Vagina (tissue), 2 donors: Measurements from ENCODE around the gene DNAJB8.

ENCODE experiments used
- CTCF ChIP-seq, 3 experiments: fragments of 450-650 bp in 2 of 3; fragments of 200-600 bp in 1 of 3; sonication (generic) in 1 of 3; IDR thresholded peaks; one replicate each; pipeline ENCODE4 v1.5.1; 2017 to 2019; ENCODE audit warnings: antibody characterized with exemption in 3 of 3, mild to moderate bottlenecking in 2 of 3, moderate library complexity in 2 of 3
- POLR2AphosphoS5 ChIP-seq, 2 donors: sonication (generic); formaldehyde crosslinking; IDR thresholded peaks; one replicate each; pipeline ENCODE4 v1.9.0; 2017; ENCODE audit warnings: antibody characterized with exemption in 2 of 2, mild to moderate bottlenecking in 2 of 2, low read depth in 1 of 2; ENCODE audit not compliant: insufficient read depth in 1 of 2

GRCh38 chr3:128458746-128459460 is 7.8 kb downstream of the DNAJB8 start:
- TF ChIP-seq CTCF (IDR thresholded peaks at IDR 0.05) (no peak), POLR2AphosphoS5 (IDR thresholded peaks at IDR 0.05; ENCODE audit: insufficient read depth in 1 of 2, low read depth in 1 of 2) (no peak)
